GM19395 (cell line): ENCODE results near the gene SPTBN1.

Source experiments
- ATAC-seq: cut with Tn5 transposase; IDR thresholded peaks from one replicate; pipeline ENCODE4 v1.9.1; 2021; ENCODE audit warnings: mild to moderate bottlenecking, moderate library complexity; ENCODE audit not compliant: unreplicated experiment

SPTBN1 gene

DNA sequence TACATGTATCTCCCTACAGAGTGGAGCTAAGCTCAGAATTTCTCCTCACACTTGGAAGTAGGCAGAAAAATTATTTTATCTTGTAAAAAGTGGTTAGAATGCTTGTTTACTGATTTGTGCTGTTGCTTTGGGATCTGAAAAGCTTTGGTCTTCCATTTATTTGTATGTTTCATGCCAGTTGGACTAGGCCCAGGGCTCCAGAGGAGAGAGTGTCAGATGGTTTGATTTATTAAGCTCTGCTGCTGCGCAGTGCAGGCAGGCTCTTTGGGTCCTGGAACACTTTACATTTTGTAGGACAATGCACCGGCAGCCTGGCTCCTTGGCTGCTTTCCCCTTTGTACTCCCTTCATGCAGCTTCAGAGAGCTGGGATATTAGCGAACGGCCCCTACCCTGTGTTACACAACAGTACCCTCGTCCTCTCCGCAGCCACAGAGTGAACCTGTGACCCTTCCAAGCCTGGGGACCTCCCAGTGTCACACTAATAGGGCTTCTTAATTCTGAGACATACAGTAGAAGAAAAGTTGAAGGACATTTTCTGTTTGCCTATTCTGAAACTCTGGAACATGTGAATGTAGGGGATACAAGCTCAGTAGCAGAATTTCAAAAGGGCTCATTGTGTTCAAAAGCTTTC lies 210.6 kb downstream of the SPTBN1 start:
- ATAC-seq, result no peak

DNA sequence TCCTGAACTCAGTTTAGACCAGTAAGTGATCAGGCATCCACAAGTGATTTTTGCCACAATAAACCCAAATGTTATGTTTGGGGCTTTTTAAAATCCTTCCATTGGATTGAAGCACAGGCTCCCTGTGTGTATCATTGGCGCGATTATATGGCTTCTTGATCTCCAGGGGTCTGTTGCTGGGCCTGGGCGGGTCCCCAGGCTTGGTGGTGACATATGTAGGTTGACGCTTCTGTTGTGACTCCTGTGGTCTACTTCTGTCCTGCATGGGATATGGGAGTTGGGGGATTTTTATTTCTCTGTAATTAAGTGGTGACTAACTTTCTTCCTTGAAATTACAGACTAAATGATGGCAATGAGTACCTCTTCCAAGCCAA lies 211.1 kb downstream of the SPTBN1 start:
- ATAC-seq, result no peak

DNA sequence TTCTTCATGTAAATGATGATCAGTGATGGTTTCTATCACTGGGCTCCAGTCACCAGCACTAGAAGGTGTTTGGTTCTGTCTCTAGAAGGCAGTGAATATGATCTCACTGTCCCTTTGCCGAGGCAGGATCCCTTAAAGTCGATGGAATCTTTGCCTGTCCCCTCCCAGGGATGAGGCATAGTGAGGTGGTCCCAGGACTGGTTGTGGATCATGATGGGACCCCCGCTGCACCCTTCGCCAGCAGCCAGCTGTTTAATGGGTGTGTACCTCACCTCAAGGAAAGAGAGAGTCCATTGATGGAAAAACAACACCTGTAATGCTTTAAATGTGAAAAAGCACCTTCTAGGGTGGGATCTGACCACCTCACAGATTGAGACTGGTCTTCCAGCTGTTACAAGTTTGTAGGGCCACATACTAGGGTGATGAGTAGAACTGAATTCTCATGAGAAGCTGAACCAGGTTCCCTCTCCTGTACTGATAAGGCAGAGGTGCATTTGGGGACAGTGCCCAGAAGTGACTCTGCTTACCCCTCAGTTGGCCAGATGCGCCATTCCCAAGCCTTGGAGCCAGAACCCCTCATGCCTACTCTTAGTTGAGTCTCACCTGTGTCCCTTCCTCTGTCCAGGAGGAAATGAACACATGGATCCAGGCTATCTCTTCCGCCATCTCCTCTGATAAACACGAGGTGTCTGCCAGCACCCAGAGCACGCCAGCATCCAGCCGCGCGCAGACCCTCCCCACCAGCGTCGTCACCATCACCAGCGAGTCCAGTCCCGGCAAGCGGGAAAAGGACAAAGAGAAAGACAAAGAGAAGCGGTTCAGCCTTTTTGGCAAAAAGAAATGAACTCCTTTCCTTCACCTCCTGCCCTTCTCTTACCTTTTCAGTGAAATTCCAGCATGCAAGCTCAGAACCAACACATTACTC lies 211.9 kb downstream of the SPTBN1 start:
- ATAC-seq, result no peak

DNA sequence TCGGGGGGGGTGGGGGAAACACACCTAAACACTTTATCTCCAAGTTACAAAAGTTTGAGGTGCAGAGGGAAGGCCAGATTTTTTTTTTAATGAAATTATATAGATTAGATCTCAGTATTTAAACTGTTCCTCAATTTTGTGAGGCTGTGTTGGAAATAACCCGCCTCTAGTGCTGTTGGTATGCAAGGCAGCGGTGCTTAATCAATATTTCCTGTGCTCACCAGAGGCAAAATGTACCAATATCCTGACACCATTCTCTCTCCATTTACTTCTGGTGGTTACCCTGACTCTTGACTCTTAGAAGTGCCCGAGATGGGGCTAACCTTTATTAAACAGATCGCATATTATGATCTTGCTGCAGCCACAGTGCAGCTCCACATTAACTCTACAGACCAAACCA lies 212.6 kb downstream of the SPTBN1 start:
- ATAC-seq, result no peak

DNA sequence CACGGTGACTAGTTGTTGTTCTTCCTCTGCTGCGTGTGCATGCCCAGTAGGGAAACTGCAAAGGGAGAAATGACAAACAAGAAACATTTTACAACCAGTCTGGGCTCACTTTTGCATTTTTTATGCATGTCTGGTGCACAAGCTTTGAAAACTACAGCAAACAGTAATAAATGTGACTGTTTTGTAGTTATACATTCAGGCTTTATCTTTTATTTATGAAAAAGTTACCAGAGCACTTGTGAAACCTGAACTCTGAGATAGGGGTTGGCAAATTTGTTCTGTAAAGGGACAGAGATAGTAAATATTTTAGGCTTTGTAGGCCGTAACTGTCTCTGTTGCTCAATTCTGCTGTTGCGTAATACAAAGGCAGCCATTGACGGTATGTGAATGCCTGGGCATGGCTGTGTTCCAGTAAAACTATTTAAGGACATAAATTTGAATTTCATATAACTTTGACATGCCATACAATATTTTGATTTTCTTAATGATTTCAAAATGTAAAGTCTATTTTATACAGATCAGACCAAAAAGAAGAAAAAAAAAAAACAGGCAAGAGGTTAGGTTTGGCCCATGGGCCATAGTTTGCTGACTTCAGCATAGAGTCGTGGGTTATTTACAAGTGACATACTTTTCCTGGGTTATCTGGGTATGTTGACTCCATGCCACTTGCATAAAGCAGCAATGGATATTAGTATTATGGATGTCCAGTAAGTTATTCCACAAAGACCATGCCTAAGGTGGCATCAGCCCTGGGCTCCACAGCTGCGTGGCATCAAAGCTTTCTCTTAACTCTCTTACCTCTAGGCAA lies 213.8 kb downstream of the SPTBN1 start:
- ATAC-seq, result no peak

DNA sequence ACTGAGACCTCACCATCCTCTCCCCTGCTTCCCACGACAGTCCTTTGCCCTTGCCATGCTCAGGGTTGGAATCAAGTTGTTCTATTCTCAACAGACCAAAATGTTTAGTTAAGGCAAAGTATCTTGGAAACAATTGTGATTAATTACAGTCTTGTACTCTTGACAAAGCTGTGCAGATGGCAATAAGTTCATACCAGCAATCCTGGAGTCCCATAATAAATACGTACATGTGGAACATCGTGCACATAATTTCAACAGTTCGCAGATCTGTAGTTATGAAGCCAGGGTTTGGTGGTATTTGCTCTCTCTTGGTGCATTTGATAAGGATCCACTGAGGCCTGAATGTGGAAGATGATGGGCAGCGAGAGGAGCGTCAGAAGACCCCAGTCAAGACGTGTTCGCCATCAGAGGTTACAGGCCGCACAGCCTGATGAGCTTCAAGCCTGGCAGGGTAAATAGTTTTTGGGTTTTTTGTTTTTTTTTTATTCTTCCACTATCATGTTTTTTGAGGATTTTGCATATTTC lies 214.4 kb downstream of the SPTBN1 start:
- ATAC-seq, result no peak

DNA sequence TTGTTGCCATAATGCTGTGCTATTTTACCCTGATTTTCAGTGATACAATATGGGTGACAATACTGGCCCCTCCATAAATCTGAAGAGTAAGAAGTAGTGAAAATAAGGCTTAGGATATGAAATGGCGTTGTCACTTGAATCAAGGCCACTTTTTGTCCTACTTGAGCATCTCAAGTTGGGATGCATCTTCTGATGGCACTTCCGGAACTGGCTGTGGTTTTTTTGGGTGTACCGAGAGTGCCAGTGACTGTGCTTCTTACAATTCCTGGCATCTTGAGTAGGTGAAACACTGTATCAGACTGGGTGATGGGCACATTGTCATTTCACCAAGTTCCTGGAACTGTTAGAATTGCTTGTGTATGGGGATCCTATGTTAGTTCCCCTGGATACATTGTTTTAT lies 214.9 kb downstream of the SPTBN1 start:
- no peak for ATAC-seq

DNA sequence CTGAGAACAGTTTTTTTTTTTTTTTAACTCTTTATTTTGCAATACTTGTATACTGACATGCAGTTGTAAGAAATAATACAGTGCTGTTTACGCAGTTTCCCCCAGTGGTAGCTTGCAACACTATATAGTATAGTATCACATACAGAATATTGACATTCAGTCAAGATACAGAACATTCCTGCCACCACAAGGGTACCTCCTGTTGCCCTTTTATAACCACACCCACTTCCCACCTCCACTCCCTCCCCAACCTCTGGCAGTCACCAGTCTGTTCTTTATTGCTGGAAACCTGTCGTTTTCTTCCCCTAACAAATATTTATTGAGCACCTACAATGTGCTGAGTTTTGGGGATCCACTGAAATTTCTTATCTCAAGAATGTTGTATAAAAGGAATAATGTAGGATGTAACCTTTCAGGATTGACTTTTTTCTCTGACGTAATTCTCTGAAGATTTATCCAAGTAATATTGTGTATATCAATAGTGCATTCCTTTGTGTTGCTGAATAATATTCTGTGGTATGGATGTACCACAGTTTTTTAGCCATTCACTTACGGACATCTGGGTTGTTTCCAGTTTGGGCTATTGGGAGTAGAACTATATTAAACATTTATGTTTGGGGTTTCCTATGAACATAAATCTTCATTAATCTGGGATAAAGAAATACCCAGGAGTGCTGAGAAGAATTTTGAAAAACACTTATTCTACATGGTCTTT lies 215.9 kb downstream of the SPTBN1 start:
- ATAC-seq, result no peak

DNA sequence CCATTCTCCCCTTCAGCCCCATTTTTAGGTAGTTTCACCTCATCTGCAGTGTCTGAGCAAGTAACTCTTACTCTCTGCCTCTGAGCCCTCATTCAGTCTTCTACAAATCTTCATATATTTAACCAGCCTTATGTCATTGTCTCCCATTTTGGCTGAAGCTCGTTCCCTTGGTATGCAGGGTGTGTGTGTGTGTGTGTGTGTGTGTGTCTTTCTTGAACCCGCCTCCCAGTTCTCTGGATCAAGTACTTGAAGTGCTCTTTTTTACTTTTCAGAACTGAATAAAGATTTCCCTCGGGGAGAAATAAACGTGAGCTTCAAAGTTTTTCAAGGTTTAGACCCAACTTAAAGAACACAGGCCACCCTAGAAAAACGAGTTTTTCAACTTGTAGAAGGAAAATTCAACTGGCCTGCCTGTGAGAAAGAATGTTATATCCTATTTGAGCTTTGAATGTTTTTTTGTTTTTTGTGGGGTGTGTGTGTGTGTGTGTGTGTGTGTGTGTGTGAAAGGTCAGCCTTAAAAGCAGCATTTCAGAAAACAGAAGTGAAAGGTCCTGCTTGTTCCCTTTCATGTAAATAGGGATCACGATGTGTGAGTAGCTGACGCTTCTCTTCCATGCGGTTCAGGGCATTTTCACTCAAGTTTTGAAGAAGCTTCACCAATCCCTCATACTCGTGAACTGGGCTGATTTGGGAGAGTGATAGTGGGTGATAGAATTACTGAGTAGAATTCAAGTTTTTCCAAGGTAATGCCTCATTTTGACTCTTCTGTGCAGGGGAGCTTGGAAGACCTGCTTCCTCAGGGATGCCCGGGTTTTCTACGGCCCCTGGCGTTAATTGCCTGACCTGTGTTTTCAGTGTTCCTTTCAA lies 216.7 kb downstream of the SPTBN1 start:
- ATAC-seq, result peak; percentile 67

DNA sequence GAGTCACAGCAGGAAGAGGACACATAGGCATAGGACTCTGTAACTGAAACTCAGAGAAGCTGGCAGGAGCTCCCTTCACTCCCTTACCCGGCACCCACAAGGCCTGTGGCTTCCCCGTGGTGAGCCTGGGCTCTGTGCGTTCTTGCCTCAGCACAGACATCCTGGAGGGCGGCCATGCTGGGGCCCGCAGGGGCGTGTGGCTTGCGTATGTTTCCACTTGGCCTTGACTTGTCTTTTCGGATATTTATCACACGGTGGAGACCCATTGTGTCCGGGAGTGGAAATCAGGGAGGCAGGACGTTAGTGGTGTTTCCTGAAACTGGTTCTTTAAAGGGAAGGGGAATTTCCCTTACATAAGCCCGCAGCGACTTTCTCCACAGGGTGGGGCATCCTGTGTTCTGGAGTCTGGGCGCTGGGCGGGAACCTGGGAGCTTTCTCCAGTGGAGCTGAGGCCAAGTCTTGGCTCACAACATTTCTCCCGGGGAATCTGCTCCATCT lies 217.4 kb downstream of the SPTBN1 start:
- peak; percentile 58 for ATAC-seq

DNA sequence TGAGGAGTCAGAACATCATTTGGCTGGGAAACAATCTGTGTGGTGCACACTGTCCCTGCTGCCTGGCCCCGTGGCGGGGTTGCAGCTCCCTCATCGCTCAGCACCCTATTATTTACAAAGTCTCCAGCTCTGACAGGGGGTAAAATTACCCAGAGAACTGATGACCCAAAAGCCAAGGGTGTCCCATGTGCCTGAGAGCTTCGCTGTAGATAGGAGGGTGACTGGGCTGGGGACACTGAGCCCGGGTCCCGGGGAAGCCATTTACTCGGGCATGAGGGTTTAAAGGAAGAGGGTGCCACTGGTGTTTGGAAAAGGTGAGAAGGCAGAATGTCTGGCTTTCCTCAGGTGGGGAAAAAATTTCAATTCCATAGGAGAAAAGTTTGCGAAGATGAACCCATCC lies 219.2 kb downstream of the SPTBN1 start:
- no peak for ATAC-seq

DNA sequence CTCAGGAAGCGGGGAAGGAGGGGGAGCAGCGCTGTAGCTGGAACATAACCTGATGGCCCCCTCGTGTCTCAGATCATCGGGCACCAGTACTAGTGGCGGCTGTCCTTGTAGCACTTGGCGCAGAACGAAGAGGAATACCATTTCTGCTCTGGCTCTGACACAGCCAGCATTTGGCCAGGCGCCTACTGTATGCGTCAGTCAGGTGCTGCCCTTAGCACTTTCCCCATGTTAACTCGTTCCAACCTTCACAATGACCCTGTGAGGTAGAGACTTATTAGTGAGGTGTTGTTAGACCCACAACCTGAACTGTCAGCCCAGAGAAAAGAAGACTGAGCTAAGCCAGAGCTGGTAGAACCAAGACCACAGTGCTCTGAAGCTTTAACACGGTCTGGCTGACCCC lies 219.6 kb downstream of the SPTBN1 start:
- no peak for ATAC-seq

DNA sequence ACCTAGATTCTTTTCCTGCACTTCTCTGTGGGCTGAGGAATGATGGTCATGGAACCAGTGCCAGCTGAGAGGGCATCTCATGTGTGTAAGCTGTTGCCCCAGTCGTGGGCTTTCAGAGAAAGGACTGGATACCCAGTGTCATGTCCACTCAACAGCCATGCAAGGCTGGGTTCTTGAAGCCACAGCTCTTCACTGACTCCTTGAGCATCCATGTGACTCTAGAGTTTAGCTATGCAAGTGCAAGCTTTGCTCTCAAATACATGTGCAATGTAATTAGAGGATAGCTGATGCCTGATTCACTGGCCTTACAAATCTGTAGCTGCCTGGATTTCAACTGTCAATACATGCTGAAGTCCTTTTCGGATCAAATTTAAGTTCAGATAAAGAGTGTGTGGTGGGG lies 220.5 kb downstream of the SPTBN1 start:
- ATAC-seq, result no peak

DNA sequence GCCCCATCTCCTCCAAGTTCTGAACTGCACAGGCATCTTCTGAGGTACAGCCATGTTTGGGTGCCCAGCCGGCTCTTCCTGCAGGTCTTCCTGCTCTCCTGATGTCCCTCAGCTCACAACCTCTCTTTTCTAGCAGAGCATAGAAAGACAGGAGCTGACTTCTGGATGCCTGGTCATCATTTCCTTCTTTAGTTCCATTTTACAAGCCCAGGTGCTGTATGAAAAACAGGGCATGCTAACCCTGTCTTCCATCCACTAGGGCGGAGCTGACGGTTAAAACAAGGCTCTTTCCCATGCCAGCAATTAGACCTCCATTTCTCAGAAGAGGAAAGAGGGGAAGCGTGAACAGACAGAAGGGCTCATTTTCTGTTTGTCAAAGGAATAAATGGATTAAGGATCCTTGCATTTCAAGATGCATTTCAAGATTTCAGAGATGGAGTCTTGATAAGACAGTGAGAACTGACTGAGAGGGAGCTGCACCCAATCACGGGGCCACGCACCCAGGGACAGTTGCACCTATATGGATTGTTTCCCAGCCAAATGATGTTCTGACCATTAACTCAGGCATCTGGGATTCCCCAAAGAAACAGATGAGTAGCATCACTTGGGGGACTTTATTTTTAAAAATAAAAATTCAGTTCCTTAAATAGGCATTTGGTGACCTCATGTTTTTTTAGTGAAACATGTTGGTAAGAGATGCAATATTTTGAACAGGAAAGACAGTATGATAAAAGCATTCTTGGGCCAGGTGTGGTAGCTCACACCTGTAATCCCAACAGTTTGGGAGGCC lies 221.5 kb downstream of the SPTBN1 start:
- ATAC-seq, result no peak

DNA sequence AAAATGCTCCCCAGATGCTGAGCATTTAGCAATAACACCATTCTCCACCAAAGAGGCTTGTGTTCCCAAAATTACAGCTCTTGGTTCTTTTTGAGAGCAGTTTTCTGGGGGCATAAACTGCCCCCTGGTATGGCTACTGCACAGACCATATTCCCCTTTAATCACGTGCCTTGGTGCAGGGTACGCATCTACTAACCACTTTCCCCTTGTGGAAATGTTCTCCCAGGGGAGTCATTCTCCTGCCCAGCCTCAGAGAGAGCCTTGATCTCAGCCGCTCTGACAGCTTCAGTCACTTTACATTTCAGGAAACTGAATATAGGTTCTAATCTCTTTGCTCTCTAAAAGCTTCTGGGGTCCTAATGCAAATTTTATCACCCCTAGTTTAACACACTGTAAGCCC lies 222.6 kb downstream of the SPTBN1 start:
- ATAC-seq, result no peak

DNA sequence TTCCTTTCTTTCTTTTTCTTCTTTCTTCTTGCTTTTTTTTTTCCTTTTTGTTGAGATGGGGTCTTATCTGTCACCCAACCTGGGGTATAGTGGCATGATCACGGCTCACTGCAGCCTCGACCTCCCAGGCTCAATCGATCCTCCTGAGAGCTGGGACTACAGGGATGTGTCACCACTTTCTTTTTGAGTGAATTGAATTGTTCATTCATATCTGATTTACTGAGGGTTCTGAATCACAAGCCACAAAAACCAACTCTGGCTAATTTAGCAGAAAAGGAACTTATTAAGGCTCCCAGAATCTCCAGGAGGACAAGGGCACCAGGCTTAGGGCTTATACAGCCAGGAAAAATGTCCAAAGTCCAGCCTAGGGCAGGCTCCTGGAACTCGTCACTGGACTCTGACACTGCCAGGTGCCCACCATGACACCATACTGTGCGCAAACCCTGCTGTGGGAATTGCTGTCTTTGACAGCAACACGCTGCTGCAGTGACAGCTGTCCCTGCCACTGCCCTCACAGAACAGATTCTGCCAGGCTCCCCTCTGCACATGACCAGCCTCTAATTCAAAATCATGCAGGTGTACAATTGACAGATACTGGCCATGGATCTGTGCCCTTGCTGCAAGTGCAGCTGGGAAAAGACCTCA lies 224.4 kb downstream of the SPTBN1 start:
- peak; percentile 75 for ATAC-seq

DNA sequence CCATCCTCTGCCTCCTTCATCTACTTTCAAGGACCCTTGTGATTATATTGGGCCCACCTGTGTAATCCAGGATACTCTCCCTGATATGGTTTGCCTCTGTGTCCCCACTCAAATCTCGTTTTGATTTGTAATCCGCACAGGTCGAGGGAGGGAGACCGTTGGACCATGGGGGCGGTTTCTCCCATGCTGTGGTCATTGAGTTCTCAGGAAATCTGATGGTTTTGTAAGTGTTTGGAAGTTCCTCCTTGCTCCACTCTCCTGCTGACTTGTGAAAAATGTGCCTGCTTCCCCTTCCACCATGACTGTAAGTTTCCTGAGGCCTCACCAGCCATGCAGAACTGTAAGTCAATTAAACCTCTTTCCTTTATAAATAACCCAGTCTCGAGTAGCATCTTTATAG lies 225.3 kb downstream of the SPTBN1 start:
- no peak for ATAC-seq

DNA sequence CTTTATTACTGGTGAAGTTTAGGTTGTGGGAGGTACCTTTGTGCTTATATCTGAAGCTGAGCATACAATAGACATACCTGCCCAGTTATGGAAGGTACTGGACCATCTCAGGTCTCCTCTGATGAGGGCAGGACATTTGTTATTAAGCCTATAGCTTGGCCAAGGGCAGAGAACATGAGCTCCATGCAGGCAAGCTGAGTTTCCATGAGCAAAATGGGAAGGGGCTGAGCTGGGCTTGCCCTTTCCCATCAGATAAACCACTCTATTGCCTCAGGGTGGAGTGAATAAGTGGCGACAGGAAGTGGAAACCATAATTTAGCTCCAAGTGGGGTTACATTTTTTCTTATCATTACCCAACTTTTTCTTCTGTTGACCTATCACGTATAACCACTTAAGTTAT lies 227.5 kb downstream of the SPTBN1 start:
- no peak for ATAC-seq
